Gastroesophageal sphincter (tissue), 3 donors: ENCODE data around the gene ANKDD1B.

ENCODE experiments used
- POLR2A ChIP-seq, 2 donors: fragments of 450-650 bp; IDR thresholded peaks; one replicate each; pipeline ENCODE4 v1.6.1; 2017; ENCODE audit warnings: antibody characterized with exemption in 2 of 2, mild to moderate bottlenecking in 2 of 2, moderate library complexity in 1 of 2
- TF ChIP-seq, protein P1 (sequence below), 4 experiments: fragments of 200-600 bp in 2 of 4; fragments of 450-650 bp in 2 of 4; sonication (generic) in 1 of 4; IDR thresholded peaks; one replicate each; pipeline ENCODE4 v1.5.1; 2017 to 2019; ENCODE audit warnings: antibody characterized with exemption in 4 of 4, mild to moderate bottlenecking in 2 of 4, moderate library complexity in 2 of 4

GRCh38 chr5:75711151-75711550, 99.9 kb downstream of the ANKDD1B start:
- TF ChIP-seq, protein P1, sequence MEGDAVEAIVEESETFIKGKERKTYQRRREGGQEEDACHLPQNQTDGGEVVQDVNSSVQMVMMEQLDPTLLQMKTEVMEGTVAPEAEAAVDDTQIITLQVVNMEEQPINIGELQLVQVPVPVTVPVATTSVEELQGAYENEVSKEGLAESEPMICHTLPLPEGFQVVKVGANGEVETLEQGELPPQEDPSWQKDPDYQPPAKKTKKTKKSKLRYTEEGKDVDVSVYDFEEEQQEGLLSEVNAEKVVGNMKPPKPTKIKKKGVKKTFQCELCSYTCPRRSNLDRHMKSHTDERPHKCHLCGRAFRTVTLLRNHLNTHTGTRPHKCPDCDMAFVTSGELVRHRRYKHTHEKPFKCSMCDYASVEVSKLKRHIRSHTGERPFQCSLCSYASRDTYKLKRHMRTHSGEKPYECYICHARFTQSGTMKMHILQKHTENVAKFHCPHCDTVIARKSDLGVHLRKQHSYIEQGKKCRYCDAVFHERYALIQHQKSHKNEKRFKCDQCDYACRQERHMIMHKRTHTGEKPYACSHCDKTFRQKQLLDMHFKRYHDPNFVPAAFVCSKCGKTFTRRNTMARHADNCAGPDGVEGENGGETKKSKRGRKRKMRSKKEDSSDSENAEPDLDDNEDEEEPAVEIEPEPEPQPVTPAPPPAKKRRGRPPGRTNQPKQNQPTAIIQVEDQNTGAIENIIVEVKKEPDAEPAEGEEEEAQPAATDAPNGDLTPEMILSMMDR (IDR thresholded peaks at IDR 0.05): no peak
- no peak for TF ChIP-seq POLR2A (IDR thresholded peaks at IDR 0.05)
